Activated T-cell treated with anti-CD3 and anti-CD28 coated beads, Interleukin-2, amount 50 U/mL, for 4 hours (primary cell): ENCODE data around the gene ADH5. TPM values are rescaled to one million over a fixed set of nuclear protein-coding genes. Genes with fewer than 3 reads are reported as not detected.
"Not testable (repeated sequence)": the region's sequence is repeated elsewhere in the genome, so short reads cannot be mapped to it uniquely, and the experiment has no call there.

Source experiments
- ATAC-seq, 2 donors: fragments of 200-7000 bp; cut with Tn5 transposase; one replicate each; pipeline ENCODE4 v1.10.0; 2021
- DNase-seq: peaks from one replicate; pipeline ENCODE4 v3.0.0-alpha.2; 2020
- H3K27me3 Mint-ChIP-seq: one replicate; pipeline ENCODE4 v1.8.0; 2021; ENCODE audit warnings: low read depth, mixed read lengths
- H3K36me3 Mint-ChIP-seq: one replicate; pipeline ENCODE4 v1.8.0; 2022; ENCODE audit warnings: mixed read lengths; ENCODE audit not compliant: insufficient read depth
- H3K4me1 Mint-ChIP-seq: one replicate; pipeline ENCODE4 v1.8.0; 2021; ENCODE audit warnings: low read depth, mixed read lengths
- H3K4me3 Mint-ChIP-seq: one replicate; pipeline ENCODE4 v1.8.0; 2021; ENCODE audit warnings: mild to moderate bottlenecking, moderate library complexity, mixed read lengths
- H3K9me3 Mint-ChIP-seq: one replicate; pipeline ENCODE4 v1.8.0; 2021; ENCODE audit warnings: mixed read lengths
- total RNA-seq, 3 donors: library from RNA; stranded (reverse); gene quantifications; one replicate each; pipeline ENCODE4 v1.2.1, GENCODE V29; 2021

ADH5 gene
- total RNA-seq, 3 donors from 2014 or later = 86.2 to 93.1 (median 91.9) TPM

DNA sequence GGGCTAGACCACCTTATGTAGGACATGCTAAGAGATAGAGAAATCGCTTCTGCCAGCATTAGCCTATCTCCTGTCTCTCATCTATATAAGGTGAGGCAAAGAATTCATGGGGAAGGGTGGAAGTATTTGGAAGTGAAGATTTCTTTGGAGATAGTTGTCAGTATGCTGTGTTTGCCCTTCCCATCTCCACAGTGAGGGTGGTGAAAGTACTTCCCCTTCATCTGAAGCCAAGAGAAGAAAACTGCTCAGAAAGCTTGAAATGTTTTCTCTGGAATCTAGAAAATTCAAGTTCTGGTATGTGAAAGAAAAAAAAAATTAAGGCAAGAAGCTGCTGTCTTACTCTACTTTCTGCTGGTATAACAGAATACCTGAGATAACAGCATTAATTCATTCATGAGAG, 12.3 kb upstream of the ADH5 start:
- ATAC-seq (no peak), DNase-seq (no peak)
- peaks cover 3% of the 10 kb centered on the region for H3K4me1 Mint-ChIP-seq
- no peak overlapping the region for H3K4me3 Mint-ChIP-seq
- peaks cover 2% of the 10 kb centered on the region for H3K36me3 Mint-ChIP-seq
- H3K27me3 Mint-ChIP-seq = peaks cover 4% of the 10 kb centered on the region
- H3K9me3 Mint-ChIP-seq = no peaks in the 10 kb centered on the region

DNA sequence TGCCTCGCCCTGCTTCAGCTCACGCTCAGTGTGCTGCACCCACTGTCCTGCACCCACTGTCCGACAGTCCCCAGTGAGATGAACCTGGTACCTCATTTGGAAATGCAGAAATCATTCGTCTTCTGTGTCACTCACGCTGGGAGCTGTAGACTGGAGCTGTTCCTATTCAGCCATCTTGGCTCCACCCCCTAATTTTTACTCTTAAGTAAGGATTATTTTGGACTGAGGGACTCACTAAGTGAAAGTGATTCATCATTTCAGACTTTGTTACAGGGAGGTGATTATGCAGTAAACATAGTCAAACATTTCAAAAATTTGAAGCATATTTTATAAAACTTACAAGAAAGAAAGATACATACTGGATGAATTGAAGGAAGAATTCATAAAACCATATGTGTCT, 11.2 kb upstream of the ADH5 start:
- DNase-seq, H3K36me3 Mint-ChIP-seq, H3K9me3 Mint-ChIP-seq, H3K4me1 Mint-ChIP-seq, H3K4me3 Mint-ChIP-seq, H3K27me3 Mint-ChIP-seq, ATAC-seq: not testable (repeated sequence)

DNA sequence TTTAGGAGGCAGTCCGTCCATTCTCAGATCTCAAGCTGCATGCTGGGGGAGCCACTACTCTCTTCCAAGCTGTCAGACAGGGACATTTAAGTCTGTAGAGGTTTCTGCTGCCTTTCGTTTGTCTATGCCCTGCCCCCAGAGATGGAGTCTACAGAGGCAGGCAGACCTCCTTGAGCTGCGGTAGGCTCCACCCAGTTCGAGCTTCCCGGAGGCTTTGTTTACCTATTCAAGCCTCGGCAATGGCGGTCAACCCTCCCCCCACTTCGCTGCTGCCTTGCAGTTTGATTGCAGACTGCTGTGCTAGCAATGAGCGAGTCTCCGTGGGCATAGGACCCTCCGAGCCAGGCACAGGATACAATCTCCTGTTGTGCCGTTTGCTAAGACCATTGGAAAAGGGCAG, 10.7 kb upstream of the ADH5 start:
- H3K9me3 Mint-ChIP-seq = no peaks in the 10 kb centered on the region
- peaks cover 2% of the 10 kb centered on the region for H3K36me3 Mint-ChIP-seq
- no peak for ATAC-seq
- DNase-seq = no peak
- H3K4me1 Mint-ChIP-seq = peaks cover 3% of the 10 kb centered on the region
- peaks cover 4% of the 10 kb centered on the region for H3K27me3 Mint-ChIP-seq
- no peak overlapping the region for H3K4me3 Mint-ChIP-seq

DNA sequence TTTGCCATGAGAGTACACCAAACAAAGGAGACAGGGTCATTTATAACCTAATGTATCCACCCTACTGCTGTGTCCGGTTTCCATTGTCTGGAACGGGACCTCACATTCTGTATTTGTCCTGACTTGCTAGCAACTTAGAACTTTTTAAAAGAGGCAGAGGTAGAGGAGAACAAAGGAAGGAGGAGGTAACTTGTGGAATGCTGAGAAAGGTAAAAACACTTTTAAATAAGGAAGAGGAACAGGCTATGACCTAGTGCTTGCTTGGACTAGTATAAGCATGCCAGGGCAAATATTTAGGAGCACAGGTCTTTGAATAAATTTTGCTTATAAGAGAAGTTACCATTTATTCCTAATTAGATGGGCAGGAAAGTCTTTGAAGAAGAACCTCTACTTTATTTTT, 3.3 kb upstream of the ADH5 start:
- H3K9me3 Mint-ChIP-seq, H3K27me3 Mint-ChIP-seq, H3K4me3 Mint-ChIP-seq, ATAC-seq, DNase-seq, H3K36me3 Mint-ChIP-seq: not testable (repeated sequence)
- peaks cover 33% of the 10 kb centered on the region for H3K4me1 Mint-ChIP-seq

DNA sequence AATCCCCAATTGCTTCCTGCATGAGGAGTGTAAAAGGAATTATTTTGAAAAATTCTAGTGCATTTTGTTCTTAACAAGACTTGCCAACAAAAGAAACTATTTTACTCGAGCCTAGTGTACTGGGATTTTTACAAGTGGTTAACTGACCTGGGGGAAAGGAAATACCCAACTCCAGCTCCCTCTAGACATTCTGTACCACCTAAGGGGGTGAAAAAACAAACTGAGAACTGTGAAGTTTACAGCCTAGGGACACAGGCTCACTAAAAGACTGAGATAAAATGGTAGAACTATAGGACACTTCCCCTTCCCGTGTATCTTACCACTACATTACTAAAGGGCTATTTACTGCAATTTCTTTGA, 2.6 kb upstream of the ADH5 start:
- H3K27me3 Mint-ChIP-seq = no peaks in the 10 kb centered on the region
- peaks cover 2% of the 10 kb centered on the region for H3K36me3 Mint-ChIP-seq
- H3K4me1 Mint-ChIP-seq = peaks cover 38% of the 10 kb centered on the region
- DNase-seq (no peak), ATAC-seq (no peak)
- H3K9me3 Mint-ChIP-seq = no peaks in the 10 kb centered on the region
- no peak overlapping the region for H3K4me3 Mint-ChIP-seq

DNA sequence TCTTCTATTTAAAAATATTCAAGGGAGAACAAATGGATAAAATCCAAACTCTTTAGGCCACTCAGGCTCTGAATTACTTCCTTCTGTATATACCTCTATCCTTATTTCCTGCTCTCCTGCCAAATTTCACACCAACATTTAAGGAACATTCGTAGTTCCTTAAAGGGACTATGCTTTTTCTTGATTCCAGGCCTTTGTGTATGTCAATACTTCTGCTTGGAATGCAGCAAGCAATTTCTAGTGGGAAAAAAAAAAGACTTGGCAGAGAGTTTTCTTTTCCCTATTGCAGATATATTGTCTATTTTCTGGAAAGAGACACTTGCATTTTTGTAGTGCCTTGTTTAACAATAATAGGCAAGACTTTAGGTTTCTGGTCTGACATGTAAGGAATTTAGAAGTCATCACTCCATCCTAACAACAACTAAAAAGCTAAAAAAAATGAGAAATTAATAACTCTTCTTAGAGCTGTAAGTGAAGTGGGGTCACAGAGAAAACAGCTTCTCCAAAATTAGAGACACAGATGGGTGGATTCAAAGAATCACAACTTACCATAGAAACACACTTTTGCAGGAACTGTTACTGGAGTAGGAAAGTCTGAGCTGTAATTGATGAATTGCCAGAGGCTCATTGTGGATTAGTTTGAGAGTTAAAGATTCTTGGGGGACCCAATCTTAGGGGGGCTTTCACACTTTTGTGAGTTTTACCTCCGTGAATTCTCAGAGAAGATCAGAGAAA, 2.1 kb upstream of the ADH5 start:
- Mint-ChIP-seq H3K27me3 (no peaks in the 10 kb centered on the region), H3K4me3 (no peak overlapping the region), H3K9me3 (no peaks in the 10 kb centered on the region), H3K36me3 (peaks cover 3% of the 10 kb centered on the region), H3K4me1 (peaks cover 40% of the 10 kb centered on the region)
- ATAC-seq (no peak), DNase-seq (no peak)

DNA sequence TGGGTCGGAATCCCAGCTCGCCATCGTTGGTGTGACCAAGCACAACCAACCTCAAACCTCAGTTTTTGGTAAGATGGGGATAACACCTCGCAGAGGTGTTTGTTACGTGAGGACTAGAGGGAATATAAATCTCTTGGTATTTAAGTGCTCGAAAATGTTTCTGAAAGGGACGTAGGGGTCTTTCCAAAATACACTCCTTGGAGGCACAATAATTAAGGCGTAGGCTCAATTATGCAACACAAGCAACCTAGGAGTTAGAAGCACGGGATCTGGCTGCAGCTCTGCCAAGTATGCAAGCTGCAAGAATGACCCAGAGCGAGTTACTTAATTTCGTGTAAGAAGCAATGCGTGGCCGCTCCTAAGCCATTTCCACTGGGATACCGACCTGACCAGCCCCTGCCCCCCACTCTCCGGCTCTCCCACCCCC, 552 bp downstream of the ADH5 start:
- ATAC-seq (peak; percentile 9 to 17), DNase-seq (no peak)
- Mint-ChIP-seq H3K27me3 (no peaks in the 10 kb centered on the region), H3K4me1 (peaks cover 46% of the 10 kb centered on the region), H3K9me3 (no peaks in the 10 kb centered on the region), H3K4me3 (peak overlapping the region; percentile 95), H3K36me3 (peaks cover 16% of the 10 kb centered on the region)

DNA sequence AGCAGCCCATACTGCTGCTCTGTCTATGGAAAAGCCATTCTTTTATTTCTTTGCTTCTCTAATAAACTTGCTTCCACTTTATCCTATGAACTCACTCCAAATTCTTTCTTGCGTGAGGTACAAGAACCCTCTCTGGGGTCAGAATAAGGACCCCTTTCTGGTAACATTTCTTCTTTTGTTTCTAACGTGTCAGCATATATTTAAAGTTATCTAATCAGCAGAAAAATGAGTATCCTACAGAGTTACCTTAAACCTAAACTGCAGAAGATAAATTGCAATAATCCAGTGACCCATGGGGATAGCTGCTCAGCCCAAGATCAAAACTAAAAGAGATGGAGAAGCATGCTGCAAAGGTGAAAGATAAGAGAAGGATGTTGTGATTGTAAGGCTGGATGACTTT, 4.0 kb downstream of the ADH5 start:
- peaks cover 33% of the 10 kb centered on the region for H3K4me1 Mint-ChIP-seq
- ATAC-seq (no peak), DNase-seq (no peak)
- no peaks in the 10 kb centered on the region for H3K9me3 Mint-ChIP-seq
- no peaks in the 10 kb centered on the region for H3K27me3 Mint-ChIP-seq
- H3K4me3 Mint-ChIP-seq = no peak overlapping the region
- H3K36me3 Mint-ChIP-seq = peaks cover 30% of the 10 kb centered on the region

DNA sequence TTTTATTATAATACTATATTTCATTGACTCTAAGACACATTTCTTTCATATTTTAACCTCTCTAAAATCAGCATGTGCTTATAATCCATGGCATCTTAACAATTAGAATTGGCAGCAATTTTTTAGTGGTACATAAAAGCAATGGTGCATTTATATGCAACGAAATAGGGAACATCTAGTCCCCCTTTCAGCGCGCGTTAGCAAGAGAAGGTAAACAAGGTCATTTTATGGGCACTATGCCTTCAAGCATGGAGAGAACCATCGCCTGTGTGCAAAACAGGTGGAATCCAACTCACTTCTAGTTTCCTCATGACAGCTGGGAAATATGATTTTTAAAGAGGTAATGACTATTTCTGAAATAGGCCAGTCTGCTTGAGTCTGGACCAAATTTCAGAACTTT, 6.4 kb downstream of the ADH5 start:
- Mint-ChIP-seq H3K4me1 (peaks cover 17% of the 10 kb centered on the region), H3K27me3 (no peaks in the 10 kb centered on the region), H3K4me3 (no peak overlapping the region), H3K9me3 (no peaks in the 10 kb centered on the region), H3K36me3 (peaks cover 37% of the 10 kb centered on the region)
- ATAC-seq (no peak), DNase-seq (no peak)

DNA sequence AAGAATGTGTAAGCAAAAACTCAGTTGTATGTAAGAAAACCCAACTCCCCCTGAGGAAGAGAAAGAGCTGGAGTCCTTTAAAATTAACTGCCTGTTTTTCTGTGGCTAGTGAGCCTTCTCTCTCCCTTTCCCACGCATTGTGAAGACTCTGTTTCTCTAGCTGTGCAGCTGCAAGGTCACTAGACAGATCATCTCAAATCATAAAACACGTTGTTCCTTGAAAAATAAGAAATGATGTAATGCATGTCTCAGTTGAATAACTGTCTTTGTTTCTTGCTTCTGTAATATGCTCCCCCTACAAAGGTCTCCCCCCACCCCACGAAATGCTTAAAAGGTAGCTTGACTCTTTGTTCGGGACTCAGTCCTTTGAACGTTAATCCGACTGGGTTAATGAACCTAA, 7.7 kb downstream of the ADH5 start:
- H3K4me1 Mint-ChIP-seq = peaks cover 11% of the 10 kb centered on the region
- H3K9me3 Mint-ChIP-seq, ATAC-seq, H3K27me3 Mint-ChIP-seq, H3K4me3 Mint-ChIP-seq, DNase-seq: not testable (repeated sequence)
- H3K36me3 Mint-ChIP-seq = peaks cover 36% of the 10 kb centered on the region

DNA sequence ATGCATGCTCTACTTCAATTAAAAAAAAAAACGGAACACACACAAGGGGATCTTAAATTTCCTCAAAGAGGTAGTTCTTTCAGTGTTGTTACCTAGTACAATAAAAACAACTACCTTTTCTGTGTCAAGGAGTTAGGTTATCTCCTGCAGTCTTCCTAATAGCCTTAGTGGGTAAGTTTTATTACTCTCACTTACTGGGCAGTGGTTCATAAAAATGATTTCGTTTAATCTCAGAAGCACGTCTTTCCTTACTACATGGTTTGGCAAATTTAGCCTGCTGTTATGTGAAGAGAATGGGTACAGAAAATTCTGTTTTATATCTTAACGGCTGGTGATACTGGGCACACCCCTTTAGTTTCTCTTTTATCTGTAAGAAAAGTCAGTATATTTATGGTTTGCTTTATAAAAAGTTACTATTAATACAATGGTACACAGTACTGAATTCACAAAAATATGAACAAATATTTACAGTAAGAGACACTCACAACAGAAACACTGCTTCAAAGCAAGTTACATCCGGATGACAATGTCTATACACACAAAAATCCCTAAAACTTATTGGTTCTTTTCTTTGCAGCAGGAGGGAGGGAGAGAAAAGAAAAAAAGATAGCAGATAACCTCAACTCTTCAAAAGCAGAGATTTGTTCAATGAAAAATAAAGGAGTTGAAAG, 8.8 kb downstream of the ADH5 start:
- ATAC-seq (no peak), DNase-seq (no peak)
- H3K27me3 Mint-ChIP-seq = no peaks in the 10 kb centered on the region
- H3K36me3 Mint-ChIP-seq = peaks cover 35% of the 10 kb centered on the region
- H3K4me1 Mint-ChIP-seq = peaks cover 4% of the 10 kb centered on the region
- no peak overlapping the region for H3K4me3 Mint-ChIP-seq
- H3K9me3 Mint-ChIP-seq = no peaks in the 10 kb centered on the region

DNA sequence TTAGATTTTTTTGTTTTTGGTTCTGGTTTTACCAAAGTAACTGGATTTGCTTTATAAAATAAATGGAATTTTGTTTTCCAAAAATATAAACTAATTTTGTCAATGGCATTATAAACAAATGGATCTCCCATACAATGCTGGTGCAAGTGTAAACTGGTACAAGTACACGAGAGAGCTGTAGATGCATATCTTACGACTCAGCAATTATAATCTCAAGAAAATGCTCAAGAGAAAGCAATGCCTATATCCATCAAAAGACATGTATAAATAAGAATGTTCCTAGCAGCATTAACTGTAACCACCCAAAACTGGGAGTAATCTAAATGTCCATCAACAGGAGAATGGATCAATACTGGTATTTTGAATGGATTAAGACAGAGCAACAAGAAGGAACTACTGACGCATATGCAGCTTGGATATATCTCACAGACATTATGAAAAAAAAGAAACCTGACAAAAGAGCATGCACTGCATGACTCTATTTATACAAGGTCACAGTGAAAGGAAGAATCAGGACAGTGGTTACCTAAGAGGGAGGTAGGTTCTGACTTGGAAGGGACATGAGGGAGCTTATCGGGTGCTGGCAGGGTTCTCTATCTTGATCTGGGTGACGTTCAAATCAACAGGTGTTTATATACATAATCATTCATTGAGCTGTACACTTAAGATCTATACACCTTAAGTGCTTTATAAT, 9.5 kb downstream of the ADH5 start:
- peaks cover 39% of the 10 kb centered on the region for H3K36me3 Mint-ChIP-seq
- H3K4me1 Mint-ChIP-seq = peaks cover 4% of the 10 kb centered on the region
- H3K4me3 Mint-ChIP-seq = no peak overlapping the region
- no peak for ATAC-seq
- no peaks in the 10 kb centered on the region for H3K9me3 Mint-ChIP-seq
- no peak for DNase-seq
- H3K27me3 Mint-ChIP-seq = no peaks in the 10 kb centered on the region

DNA sequence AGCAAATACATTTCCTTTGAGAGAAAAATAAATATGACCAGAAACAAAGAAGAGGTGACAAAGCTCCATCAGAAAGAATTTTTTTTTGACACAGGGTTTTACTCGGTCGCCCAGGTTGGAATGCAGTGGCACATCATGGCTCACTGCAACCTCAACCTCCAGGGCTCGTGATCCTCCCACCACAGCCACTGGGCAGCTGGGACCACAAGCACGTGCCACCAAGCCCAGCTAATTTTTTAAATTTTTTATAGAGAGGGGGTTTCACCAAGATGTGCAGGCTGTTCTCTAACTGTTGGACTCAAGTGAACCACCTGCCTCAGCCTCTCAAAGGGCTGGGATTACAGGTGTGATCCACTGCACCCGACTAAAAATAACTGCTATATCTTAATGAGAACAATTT, 10.3 kb downstream of the ADH5 start:
- peaks cover 5% of the 10 kb centered on the region for H3K4me1 Mint-ChIP-seq
- H3K27me3 Mint-ChIP-seq = no peaks in the 10 kb centered on the region
- H3K4me3 Mint-ChIP-seq = no peak overlapping the region
- ATAC-seq = no peak
- peaks cover 38% of the 10 kb centered on the region for H3K36me3 Mint-ChIP-seq
- DNase-seq = no peak
- no peaks in the 10 kb centered on the region for H3K9me3 Mint-ChIP-seq

DNA sequence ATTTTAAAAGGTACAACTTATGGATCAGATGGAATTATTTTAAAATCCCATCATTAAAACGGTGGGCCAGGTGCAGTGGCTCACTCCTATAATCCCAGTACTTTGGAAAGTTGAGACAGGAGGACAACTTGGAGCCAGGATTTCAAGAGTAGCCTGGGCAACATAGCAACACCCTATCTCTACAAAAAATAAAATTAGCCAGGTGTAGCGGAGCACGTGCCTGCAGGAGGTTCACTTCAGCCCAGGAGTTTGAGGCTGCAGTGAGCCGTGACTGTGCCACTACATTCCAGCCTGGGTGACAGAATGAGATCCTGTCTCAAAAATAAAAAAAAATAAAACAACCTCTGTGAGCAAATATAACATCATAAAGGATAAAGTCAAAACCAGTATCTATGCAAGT, 11.4 kb downstream of the ADH5 start:
- H3K36me3 Mint-ChIP-seq = peaks cover 44% of the 10 kb centered on the region
- H3K4me3 Mint-ChIP-seq = no peak overlapping the region
- ATAC-seq (no peak), DNase-seq (no peak)
- H3K9me3 Mint-ChIP-seq = no peaks in the 10 kb centered on the region
- peaks cover 5% of the 10 kb centered on the region for H3K4me1 Mint-ChIP-seq
- H3K27me3 Mint-ChIP-seq = no peaks in the 10 kb centered on the region
